ENCODE results near the gene PABPN1L.

GRCh38 chr16:88884569-88885271 lies 18.3 kb upstream of the PABPN1L start:
- no peak for TF ChIP-seq POLR2A (IDR thresholded peaks at IDR 0.05; ENCODE audit: borderline replicate concordance, extremely low read depth, insufficient read depth, insufficient read length)
- TF ChIP-seq JUND (IDR thresholded peaks at IDR 0.05) = no peak

All from HCT116 (cell line).